Stimulated activated CD4-positive, alpha-beta T cell treated with anti-CD3 and anti-CD28 coated beads, Interleukin-1b, Interleukin-23, amount 100 ng/mL, for 24 hours (primary cell): ENCODE results near the gene FAM181A.

Source experiments
- DNase-seq, 4 experiments: peaks; one replicate each; pipeline ENCODE4 v3.0.0-alpha.2; 2020; ENCODE audit warnings: low read depth in 4 of 4, low spot score in 1 of 4

The FAM181A gene

DNA sequence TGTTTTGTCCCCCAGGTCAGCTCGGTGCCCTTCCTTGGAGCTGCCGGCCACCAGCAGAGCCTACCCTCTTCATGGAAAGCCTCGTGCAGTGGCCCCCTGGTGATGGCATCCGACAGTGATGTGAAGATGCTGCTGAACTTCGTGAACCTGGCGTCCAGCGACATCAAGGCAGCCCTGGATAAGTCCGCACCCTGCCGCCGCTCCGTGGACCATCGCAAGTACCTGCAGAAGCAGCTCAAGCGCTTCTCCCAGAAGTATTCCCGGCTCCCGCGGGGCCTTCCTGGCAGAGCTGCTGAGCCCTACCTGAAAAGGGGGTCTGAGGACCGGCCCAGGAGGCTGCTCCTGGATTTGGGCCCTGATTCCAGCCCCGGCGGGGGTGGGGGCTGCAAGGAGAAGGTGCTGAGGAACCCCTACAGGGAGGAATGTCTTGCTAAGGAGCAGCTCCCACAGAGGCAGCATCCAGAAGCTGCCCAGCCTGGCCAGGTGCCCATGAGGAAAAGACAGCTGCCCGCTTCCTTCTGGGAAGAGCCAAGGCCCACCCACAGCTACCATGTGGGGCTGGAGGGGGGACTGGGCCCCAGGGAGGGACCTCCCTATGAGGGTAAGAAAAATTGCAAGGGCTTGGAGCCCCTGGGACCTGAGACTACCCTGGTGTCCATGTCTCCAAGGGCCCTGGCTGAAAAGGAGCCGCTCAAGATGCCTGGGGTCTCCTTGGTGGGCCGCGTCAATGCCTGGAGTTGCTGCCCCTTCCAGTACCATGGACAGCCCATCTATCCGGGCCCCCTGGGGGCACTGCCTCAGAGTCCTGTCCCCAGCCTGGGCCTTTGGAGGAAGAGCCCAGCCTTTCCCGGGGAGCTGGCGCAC, 1.3 kb downstream of the FAM181A start:
- no peak for DNase-seq

DNA sequence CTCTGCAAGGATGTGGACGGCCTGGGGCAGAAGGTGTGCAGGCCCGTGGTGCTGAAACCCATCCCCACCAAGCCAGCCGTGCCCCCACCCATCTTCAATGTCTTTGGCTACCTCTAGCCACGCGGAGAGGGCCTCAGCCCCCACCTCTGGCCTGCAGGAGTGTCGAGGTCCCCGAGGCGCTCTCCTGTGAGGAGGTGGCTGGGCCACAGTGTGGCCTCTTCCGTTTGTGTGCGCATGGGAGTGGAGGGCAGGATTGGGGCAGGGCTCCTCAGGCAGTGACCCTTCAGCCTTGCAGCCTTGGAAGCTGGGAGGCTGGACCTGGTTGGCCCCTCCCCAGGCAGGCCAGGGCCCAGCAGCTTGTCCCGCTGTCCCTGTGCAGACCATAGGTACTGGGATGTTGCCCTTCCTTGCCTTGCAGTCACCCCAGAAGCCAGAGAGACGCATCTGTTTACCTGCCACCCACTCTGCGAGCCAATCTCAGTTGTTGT, 1.9 kb downstream of the FAM181A start:
- DNase-seq, result no peak

DNA sequence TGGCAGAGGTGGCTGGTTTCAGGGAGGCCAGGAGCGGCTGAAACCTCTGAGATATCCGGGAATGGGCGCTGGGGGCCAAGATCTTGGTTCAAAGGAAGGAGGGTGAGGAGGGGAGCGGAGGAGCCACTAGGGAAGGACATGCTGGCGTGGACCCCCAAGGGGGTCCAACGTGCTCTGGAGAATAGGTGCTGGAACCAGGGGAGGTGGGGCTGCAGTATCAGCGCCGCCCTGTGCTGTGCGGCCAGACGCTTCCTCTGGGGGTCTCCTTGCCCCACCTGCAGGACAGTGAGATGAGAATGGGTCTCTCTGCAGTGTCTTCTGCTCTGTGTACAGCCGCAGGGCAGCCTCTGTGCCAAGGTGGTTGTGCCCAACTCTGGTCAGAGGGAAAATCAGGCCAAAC, 2.5 kb downstream of the FAM181A start:
- DNase-seq, result no peak

DNA sequence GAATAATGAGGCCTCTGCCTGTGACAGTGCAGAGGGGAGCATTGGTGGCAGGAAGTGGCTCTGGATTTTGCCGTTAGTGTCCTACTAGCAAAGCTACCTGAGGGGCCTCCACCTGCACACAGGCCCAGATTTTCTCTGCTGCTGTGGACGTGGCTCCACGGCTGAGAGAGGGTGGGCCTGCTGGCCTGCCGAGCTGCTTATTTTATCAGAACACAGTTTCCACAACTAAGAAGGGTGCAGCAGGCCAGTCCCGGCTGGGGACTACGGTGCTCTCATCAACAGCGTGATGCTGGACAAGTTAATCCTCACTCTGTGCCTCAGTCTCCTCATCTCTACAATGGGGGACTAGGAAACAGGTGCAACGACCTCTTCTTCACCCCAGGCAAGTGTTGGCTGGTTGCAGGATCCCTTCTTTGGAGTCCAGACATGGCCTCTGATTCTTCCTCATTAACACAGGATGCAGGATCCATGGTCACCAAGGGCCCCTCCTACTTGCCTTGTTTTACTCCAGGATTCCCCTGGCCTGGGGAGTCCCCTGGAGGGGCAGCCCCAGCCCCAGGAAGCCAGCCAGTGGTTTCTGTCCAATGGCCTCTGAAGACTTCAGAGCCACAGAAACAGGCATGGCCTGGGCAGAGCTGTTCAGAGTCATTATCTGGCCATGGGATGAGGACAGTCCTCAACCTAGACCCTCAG, 3.3 kb downstream of the FAM181A start:
- no peak for DNase-seq

DNA sequence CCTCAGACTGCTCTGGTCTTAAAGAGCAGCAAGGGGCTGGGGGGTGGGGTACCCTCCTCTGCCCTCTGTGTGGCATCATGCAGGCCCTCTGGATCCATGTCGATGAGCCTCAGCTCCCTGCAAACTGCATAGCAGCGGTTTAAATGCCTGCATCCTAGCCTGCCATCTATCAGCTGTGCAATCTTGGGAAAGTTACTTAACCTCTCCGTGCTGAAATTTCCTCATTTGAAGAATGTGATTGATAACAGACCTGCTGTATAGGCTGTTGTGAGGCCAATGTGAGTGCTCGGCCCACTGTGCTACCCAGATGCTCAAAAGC, 3.8 kb downstream of the FAM181A start:
- no peak for DNase-seq

DNA sequence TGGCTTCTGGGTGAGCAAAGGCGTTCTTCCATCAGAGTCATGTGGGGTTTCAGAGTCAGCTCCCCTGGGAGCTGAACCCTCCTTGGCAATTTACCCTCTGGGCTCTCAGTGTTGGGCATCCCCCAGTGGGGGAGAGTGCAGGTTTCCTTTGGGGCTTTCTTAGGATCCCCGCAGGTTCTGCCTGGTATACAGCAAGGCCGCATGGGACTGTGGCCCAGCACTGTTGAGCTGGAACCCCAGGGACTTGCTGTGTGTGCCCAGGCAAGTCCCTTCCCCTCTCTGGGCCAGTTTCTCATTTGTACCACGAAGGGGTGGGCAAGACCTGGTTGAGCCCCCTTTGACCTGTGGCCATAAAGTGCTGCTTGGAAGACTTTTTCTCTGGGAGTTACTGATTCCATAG, 5.5 kb downstream of the FAM181A start:
- no peak for DNase-seq

DNA sequence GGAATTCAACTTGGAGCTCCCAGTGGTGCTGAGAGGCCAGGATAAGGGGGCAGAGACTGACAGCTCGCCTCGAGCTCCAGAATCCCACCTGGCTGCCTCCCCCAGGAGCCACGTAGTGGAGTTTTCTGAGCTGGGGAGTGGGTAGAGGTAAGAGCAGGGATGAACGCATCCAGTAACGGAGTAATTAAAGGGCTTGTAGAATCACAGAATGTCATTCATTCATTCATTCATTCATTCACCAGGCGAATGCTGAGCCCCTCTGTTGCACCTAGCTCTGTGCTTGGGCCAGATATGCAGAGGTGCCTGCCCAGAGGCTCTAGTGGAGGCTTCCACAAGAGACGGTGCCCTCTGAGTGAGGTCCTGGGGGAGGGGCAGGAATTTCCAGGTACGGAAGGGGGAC, 8.1 kb downstream of the FAM181A start:
- DNase-seq, result no peak

DNA sequence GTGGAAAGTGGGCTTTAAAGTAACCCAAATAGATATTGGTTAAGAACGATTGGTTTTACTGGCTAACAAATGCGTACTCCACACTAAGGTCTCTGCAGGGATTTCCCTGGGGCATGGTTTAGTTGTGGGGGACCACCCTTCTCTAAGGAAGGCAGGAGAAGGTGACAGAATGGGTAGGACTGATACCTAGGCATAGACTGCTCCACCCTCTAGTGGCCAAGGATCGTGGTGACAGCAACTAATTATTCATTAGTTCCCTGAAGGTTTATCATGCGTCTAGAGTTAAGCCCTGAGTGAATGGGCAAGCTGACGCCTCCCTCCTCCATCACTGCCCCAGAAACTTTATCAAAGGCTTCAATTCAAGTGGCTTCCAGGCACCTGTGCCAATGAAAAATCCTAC, 9.1 kb downstream of the FAM181A start:
- no peak for DNase-seq

DNA sequence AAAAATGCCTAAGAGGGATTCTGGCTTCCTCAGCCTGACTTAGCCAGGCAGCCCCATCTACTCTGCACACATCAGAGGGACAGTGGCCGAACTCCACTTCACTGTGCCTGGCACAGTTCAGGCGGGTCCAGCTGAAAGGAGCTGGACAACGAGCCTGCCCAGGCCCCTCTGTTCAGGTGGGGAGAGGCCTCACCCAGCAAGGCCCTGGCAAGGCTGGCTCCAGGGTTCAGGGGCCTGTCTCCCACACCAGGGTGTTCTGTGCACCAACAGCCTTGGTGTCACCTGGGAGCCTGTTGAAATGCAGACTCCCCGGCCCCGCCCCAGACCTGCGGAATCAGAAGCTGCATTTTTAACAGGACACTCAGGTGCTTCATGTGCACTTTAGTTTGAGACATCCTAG, 9.8 kb downstream of the FAM181A start:
- DNase-seq, result no peak

DNA sequence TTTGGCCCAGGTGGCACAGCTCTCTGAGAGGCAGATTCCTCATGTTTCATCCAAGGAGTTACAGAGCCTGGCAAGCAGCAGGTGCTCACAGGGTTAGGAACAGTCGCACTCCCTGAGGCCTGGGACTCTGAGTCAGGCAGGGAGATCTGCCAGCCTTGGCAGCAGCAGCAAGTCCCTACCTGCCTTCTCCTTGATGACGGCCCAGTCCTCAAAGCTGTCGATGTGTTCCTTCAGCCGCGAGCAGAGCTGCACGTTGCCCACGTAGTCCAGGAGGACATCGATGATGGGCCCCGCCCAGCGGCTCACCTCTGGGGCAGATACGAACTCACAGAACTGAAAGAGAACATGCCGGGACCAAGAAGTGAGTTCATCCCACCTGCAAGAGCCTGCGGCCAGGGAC, 10.4 kb downstream of the FAM181A start:
- no peak for DNase-seq

DNA sequence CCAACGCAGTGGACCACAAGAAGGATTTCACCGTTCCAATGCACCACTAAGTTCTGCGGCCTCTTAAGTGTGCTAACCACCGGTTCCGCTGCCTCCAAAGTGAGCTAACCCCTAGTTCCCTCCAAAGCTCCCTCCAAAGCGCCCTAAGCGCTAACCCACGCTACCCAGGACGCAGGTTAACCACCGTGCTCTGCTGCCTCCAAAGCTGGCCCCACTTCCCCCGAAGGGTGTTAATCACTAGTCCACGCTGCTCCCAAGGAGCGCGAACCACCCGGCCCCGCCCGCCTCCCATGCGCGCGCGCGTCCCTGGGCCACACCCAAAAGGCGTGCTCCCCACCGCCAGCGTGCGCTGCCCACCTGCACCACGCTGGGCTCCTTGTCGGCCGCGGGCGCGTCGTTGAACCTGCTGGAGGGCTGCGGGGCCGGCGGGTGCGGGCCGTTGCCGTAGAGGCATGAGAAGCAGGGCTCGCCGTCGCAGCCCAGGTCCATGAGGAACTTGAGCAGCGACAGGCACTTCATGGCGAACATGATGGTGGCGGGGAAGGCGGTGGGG, 11.7 kb downstream of the FAM181A start:
- DNase-seq, result no peak

DNA sequence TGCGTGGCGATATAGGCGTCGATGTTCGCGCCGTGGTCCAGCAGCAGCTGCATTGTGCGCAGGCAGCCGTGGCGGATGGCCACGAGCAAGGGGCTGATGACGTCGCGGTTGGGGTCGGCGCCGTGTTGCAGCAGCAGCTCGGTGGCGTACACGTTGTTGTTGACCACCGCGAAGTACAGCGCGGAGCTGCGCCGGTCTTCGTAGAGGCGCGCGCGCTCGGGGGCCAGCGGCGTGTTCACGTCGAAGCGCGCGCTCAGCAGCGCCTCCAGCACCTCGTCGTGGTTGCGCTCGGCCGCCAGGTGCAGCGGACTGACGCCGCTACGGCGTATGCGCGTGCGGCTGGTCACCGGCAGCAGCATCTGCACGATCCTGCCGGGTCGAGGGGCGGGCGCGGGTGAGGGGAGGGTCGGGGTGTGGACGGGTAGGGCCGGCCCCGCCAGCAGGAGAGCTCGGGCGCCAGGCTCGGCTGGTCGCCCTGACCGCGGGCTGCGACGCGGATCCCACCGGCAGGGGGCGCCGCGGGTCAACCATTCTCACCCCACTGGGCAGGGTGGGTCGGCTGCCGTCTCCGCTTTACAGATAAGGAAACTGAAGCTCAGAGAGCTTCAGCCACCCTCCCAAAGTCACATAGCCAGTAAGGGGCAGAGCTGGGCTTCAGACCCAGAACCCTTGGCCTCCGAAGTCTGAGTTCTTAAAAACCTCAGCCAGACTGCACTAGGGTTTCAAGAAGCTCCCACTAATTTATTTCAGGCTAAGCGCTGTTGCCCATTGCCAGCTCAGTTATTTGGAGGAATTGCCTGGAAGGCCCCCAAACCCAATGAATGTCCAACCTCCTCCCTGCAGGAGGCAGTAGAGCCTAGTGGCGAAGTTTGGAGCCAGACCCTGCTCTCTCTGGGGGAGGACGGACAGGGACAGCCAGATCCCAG, 12.4 kb downstream of the FAM181A start:
- DNase-seq, result peak; percentile 88 to 93 (median 90)

DNA sequence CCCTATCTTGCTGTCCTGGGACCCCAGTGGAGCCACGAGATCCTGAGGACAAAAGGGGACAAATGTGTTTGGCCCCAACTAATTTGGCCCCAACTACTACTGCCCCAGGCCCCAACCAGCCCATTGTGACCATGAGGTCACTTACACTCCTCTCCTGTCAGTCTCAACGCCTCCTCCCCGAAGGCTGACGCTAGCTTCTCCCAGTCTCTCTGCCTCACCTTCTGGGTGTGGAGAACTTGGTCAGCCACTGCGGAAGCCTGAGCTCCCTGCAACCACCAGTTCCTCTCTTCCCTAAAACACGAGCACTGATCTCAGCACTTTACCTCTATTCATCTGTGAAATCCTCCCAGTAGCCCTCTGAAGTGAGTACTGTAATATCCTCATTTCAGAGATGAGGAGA, 13.3 kb downstream of the FAM181A start:
- DNase-seq, result no peak

DNA sequence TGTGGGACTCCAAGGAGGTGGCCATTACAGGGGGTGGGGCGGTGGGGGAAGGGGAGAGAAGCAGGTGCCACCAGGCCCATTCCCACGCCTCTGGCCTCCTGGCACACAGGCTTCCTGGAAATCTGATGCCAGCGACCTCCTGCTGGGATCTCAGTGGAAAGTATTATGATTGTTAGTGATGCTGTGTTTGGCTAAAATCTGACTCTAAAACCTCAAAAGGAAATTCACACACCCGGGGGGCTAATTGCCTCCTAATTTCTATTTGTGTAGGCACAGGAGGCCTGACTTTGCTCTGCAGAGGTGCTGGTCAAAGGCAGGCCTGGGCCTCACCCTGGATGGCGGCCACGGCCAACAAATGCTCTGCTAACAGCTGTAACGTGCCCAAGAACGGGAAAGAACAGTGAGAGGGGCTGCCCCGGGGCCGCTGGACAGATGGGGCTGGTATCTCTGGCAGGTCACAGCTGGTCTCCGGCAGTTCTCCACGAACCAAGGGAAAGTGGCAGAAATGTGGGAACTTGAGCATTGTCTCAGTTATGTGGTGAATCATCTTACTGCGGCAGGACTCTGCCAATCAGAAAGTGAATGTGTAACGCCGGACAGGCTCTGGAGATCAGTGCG, 14.3 kb downstream of the FAM181A start:
- DNase-seq, result no peak

DNA sequence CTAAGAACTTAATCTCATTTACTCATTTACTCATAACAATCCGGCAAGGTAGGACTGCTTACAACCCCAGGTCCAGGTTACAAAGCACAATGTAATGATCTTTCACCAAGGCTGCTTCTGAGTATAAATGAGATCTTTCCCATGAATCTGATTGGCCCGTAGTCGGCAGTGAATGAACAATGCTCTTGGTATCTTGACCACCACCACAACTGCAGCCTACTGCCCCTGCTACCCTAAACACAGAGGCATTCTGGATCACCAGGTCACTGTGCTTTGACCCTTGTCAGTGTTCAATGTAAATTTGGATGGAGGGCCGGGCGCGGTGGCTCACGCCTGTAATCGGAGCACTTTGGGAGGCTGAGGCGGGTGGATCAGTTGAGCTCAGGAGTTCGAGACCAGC, 15.9 kb downstream of the FAM181A start:
- DNase-seq, result no peak

DNA sequence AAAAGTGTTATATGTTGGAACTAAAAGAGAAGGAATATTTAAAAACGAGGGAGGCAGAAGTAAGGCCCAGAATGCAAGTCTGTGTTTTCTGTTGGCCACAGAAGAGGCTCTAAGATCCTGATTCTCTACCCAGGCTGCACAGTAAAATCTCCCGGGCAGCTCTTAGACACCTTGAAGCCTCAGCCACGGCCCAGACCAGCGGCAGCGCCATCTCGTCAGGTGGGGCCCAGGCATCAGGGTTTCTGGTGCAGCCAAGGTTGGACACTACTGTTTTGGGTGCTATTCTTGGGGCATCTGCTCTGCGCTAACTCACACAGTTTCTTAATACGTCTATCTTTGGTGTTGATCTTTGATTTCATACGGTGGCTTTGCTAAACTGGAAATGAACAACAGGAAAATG, 16.8 kb downstream of the FAM181A start:
- DNase-seq, result no peak

DNA sequence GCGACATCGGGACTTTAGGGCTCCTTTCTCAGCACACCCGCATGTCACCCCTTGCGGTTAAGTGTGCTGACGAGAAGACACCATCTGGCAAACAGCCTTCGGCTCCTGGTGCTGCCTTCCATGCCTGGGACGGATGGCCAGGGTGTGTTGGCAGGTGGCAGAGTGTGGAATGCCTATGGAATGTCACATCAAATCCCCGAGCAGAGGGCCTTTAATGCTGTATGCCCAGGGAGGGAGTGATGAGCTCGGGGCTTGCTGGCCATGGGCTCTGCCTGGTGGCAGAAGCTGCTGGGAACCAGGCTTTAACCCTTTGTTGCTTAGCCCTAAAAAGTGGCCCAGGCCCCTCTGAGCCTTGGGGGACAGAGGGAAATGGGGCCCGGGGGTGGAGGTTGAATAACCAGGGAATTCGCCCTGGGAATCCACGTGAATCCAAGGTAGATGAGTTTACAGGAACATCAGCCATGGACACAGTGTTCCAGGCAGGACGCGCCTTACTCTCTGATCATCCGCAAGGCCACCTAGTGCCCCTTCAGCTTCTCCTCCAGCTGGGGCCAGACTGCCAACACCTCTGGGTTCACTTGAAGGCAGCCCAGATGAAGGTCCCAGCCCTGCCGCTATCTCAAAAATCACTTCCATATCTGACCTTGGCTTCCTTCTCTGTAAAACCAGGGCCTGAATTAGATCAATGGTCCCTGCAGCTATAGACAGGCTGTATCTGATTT, 17.4 kb downstream of the FAM181A start:
- DNase-seq, result no peak

DNA sequence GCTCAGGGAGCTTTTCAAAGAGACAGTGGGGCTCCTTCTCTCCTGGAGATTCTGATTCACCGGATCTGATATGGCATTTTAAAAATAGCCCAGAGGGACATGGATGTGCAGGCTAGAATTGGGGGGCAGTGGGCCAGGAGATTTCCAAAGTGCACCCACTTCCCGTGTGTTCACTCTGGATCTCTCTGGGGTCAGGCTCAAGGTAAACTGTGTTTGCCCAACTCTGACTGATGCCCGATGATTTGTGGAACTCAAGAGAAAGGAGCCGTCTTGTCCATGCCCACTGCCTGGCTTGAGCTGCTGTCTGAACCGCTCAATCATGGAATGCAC, 17.9 kb downstream of the FAM181A start:
- DNase-seq, result no peak

DNA sequence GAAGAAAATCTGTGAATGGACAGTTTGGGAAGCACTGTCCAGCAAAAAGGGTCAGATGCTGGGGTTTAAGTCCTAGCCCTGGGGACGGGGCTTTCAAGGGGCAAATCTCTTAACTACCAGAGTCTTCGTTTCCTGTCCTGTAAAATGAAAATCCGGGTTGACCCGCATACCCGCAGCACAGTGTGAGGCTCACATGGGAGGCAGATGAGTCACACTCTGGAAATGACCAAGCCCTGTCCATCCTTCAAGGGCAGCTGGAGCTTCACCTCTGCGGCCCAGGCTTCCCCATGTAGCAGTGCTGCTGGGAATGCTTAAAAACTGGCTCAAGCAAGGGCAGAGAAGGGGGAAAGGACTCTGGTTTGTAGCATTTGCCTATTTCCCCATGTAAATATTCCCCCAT, 19.0 kb downstream of the FAM181A start:
- no peak for DNase-seq

DNA sequence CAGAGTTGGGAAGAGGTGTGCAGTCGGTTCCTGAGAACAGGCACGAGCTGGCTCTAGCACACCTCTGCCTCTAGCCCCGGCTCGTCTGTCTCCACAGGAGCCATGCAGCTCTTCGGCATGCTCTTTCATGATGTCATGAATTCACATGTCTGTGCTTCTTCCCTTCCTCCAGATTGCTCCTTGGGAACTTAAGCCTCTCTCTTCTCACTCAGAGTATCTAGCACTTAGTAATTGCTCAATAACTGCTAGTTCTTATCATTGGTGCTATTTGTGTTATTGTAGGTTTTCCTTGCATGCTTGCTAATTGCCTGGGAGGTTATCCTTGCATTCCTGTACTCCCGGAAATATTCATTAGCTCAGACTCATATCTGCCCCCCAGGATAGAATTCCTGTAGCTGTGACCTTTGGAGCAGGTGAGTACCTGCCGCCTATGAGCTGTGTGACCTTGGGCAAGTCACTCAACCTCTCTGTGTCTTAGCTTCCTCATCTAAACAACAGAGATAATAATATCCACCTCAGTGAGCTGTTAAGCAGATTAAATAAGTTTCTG, 19.5 kb downstream of the FAM181A start:
- no peak for DNase-seq
